ENCODE data around the gene GSTT2. TPM values are rescaled to one million over a fixed set of nuclear protein-coding genes. Genes with fewer than 3 reads are reported as not detected.

The GSTT2 gene
- polyA plus RNA-seq, 3 donors, result 2.5 to 4.8 TPM; not detected in 1

DNA sequence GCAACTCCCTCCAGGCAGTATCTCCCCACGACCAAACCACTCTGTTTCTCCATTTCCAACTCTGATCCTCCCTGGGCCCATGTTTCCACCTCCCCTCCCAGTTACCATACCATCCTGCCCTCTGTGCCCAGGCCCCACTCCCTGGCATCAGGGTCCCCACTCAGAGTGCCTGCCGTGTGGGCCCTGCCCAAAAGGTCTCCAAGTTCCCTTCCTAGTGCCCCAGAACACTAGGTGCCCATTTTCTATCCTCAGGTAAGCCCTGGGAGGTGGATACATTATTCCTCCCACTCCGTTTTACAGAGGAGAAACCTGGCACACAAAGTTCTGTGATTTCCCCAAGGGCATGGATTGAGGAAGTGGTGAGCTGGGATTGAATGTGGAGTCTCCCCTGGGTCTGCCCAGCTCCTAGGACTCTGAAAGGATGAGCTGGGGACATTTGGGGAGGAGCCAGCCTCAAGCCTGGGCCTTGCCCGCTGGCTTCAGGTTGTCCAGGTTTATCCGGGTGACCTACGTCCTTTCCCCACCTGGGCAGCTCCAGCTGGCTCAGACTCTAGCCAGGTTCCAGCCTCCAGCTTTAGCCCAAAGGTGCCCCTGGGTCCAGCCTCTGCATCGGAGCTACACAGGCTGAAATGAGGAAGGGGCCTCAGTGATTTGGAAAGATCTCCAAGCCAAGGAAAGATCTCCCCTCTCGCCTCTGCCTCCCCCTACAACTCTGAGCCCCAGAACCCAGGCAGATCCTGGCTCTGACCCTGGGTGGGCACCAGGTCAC is 27.5 kb downstream of the GSTT2 start:
- no peak for DNase-seq (ENCODE audit: low read depth in 3 of 3, low spot score in 2 of 3)

DNA sequence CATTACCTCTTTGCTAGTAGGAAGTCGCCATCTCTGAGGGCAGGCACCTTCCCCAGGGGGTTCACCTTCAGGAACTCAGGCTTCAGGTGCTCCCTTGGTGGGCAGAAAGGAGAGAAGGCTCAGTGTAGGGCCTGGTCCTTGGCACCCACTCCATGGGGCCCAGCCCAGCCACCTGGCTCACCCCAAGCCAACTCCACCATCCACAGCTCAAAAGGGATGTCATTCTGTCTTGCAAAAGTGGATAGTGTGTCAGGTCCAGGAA is 28.0 kb downstream of the GSTT2 start:
- no peak for DNase-seq (ENCODE audit: low read depth in 3 of 3, low spot score in 2 of 3)

DNA sequence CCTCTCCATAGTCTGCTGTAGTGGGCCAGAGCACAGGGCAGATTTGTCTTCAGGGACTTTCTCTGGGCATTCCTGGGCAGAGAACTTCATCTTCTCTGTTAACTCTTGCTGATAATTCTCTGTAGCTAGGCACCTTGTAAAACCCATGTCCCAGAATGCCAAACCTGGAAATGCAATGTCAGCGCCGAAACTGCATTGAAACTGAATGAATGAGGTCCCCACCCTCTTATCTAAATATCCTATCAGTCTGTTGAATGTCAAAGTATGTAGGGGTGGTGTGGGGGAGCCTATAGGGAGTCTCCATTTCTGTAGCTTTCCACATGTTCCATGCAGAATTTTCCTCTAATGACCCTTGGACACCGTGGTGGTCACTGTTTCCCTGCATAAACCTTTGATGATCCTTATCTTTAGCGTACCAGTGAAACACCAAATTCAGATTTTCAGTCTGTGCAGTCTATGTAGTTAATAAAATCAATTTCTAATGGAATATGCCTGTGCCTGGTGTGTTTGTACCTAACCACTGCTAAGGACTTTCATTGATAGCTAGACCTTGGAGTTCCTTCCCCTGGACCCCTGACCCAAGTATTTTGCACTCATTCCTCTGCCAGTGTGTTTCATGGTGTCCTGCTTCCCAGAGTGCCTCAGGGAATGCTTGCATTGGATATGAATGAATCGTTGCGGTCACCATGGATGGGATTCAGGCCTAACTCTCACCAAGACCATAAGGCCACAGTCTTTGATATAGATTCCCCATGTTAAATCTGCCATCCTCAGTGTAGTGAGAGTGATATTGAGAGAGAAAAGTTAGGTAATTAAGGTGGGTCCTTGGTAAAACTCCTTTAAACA is 28.7 kb downstream of the GSTT2 start:
- no peak for DNase-seq (ENCODE audit: low read depth in 3 of 3, low spot score in 2 of 3)

DNA sequence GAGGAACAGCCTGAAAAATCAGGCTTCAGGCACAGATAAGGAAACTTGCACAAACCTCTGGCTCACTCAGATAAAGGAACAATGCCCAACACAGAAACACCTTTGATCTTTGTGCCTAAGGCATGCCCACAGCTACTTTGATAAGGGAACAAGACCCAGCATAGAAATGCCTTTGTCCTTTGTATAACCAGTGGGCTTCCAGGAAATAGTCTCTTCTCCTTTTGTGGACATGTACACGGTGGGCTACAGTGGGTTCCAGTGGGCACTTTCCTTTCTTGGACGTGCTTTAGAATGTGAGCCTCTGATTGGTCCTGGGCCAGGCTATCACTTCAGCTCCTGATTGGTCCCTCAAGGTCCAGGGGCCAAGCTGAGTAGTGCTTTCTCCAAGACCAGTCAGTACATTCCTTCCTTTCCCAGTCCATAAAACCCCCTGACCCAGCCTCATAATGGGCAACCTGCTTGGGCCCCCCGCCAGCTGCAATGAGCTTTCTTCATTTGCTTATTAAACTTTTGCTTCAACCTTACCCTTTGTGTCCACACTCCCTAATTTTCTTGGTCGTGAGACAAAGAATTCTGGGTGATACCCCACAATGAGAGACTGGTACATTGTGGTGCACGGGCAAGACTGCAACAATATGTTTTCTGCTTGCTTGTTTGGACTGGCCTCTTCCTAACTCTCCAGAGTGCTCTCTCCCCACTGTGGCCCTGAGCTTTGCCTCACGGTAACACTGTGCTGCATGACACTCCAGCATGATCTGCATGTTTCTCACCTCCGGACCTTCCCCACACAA is 29.5 kb downstream of the GSTT2 start:
- DNase-seq (ENCODE audit: low read depth in 3 of 3, low spot score in 2 of 3), result no peak

DNA sequence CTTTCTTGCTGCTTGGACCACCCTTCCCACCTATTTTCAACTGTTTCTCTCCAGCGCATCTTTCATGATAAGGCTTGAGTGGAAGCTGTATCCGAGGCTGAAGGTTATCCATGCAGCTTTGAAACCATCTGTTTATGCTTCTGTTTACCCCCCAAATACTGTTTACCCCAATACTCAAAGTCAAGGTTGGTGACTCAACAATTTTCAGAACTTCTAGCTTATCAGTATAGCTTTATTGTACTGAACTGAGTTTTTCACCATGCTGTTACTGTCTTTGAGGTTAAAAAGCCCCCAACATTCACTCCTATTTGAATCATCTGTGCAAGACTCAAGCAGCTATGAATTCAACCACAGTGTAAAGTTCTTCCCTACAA is 30.1 kb downstream of the GSTT2 start:
- DNase-seq (ENCODE audit: low read depth in 3 of 3, low spot score in 2 of 3), result no peak

DNA sequence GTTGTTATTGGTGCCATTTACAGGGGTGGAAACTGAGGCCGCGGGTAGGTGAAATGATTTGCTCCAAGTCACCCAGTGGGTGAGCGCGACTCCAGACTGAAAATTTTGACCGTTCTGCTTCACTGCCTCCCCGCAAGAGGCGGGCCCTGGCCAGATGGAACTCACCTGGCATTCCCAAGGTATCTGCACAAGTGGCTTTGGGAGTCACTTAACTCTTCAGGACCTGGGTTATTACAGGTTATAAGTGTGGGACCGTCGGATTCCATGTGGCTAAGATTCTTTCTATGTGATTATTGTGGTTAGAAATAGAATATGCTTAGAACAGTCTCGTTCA is 31.8 kb downstream of the GSTT2 start:
- peak in 1 of 3 donors; percentile 12 for DNase-seq (ENCODE audit: low read depth in 3 of 3, low spot score in 2 of 3)

DNA sequence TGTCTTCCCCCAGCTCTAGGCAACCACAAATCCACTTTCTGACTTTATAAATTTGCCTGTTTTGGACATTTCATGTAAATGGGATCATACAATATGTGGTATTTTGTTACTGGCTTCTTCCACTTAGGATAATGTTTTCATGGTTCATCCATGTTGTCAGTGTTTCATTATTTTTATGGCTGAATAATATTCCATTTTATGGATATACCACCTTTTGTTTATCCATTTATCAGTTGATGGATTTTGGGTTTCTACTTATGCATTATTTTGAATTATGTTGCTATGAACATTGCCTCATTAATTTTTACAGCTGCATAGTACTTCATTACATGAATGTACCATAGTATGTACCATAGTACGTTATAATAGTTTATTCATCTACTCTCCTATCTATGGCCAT is 36.2 kb downstream of the GSTT2 start:
- DNase-seq (ENCODE audit: low read depth in 3 of 3, low spot score in 2 of 3), result no peak

DNA sequence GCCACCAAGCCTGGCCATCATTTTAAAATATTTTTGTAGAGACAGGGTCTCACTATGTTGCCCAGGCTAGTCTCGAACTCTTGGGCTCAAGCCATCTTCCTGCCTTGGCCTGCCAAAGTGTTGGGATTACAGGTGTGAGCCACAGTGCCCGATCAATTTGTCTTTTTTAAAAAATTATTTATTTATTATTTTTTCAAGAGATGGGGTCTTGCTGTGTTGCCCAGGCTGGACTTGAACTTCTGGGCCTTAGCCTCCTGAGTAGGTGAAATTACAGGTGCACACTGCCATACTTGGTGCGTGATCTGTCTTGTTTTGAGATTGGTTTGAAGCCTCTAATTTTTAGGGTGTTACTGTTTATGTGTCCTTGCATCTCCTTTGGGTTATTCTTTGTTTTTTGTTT is 41.4 kb downstream of the GSTT2 start:
- DNase-seq (ENCODE audit: low read depth in 3 of 3, low spot score in 2 of 3), result no peak

DNA sequence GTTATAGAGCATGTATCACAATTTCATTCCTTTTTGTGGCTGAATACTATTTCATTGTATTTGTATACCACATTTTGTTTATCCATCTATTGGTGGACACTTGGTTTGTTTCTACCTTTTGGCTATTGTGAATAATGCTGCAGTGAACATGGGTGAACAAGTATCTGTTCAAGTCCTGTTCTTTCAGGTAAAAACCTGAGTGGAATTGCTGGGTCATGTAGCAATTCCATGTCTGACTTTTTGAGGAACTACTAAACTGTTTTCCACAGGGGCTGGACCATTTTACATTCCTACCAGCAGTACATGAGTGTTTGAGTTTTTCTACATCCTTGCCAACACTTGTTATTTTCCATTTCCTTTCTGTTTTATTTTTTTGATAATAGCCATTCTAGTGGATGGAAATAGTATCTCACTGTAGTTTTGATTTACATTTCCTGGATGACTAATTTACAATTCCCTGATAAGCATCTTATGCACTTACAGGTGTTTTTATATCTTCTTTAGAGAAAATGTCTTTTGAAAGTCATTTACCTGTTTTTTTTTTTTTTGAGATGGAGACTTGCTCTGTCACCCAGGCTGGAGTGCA is 43.4 kb downstream of the GSTT2 start:
- no peak for DNase-seq (ENCODE audit: low read depth in 3 of 3, low spot score in 2 of 3)

DNA sequence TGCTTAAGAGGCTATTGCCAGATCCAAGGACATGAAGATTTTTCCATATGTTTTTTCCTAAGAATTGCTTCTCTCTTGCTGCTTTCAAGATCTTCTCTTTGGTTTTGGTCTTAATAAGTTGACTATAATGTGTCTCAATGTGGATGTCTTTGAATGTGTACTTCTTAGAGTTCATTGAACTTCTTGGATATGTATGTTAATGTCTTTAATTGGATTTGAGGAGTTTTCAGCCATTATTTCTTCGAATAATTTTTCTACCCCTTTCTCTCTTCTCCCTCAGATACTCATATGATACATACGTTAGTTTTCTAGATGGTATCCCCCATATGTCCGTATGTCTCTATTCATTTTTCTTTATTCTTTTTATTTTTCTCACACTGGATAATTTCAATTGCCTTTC is 44.4 kb downstream of the GSTT2 start:
- DNase-seq (ENCODE audit: low read depth in 3 of 3, low spot score in 2 of 3), result no peak

DNA sequence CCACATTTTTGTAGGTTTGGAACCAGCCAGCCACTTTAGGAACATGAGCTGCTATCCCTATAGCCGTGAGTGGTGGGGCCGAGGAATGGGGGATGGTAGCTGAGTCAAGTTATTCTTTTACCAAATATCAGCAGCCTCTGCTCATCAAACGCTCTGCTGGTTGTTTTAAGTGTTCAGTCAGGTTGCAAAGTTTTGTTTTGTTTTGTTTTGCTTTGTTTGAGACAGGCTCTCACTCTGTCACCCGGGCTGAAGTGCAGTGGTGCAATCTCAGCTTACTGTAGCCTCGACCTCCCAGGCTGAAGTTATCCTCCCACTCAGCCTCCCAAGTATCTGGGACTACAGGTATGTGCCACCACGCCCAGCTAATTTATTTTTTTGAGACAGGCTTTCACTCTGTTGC is 45.5 kb downstream of the GSTT2 start:
- DNase-seq (ENCODE audit: low read depth in 3 of 3, low spot score in 2 of 3), result no peak

DNA sequence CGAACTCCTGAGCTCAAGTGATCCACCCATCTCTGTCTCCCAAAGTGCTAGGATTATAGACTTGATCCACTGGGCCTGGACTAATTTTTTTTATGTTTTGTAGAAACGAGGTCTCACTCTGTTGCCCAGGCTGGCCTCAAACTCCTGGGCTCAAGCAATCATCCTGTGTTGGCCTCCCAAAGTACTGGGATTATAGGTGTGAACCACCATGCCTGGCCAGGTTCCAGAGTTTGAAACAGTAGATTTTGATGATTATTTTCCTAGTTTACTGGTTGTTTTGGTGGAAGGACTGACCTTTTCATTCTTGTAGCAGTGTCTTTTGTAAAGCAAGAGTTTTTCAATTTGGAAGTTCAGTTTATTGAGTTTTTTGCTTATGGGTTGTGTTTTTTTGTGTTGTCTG is 46.1 kb downstream of the GSTT2 start:
- no peak for DNase-seq (ENCODE audit: low read depth in 3 of 3, low spot score in 2 of 3)

DNA sequence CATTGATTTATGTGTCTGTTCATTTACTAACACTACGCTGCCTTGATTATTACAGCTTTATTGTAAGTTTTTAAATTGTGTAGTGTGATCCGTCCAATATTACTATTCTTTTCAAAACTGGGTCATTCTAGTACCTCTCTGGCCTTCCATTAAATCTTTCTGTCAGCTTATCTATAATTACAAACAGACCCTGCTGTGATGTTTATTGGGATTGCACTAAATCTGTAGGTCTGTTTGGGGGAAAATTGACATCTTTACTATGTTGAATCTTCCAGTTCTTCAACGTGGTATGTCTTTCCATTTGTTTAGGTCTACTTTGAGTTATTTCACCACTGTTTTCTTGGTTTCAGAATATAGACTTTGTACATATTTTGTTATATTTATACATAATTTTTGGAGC is 46.8 kb downstream of the GSTT2 start:
- no peak for DNase-seq (ENCODE audit: low read depth in 3 of 3, low spot score in 2 of 3)

DNA sequence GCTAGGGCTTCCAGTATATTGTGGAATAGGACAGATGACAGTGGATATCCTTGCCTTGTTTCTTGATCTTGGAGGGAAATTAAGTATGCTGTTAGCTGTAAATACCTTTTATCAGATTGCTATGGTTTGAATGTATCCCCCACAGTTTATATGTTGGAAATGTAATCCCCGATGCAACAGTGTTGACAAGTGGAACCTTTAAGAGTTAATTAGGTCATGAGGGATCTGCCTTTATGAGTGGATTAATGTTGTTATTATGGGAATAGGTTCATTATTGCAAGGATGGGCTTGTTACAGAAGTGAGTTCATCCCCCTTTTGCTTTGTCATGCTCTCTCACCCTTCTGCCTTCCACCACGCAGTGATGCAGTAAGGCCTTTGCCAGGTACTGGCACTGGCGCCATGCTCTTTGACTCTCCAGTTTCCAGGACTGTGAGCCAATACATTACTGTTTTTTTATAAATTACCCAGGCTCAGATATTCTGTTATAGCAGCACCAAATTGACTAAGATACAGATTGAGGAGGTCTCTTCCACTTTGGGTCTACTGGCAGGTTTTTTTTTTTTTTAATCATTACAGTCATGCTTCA is 47.5 kb downstream of the GSTT2 start:
- no peak for DNase-seq (ENCODE audit: low read depth in 3 of 3, low spot score in 2 of 3)

DNA sequence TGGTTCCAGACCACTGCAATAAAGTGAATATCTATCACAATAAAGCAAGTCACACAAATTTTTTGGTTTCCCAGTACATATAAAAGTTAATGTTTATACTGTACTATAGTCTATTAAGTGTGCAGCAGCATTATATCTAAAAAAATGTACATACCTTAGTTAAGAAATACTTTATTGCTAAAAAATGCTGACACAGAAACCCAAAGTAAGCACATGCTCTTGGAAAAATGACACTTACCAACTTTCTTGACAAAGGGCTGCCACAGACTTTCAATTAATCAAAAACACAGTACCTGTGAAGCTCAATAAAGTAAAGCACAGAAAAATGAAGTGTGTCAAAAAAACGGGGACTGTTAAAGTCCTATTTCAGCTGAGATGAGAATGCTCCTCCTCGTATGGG is 48.1 kb downstream of the GSTT2 start:
- DNase-seq (ENCODE audit: low read depth in 3 of 3, low spot score in 2 of 3), result no peak

DNA sequence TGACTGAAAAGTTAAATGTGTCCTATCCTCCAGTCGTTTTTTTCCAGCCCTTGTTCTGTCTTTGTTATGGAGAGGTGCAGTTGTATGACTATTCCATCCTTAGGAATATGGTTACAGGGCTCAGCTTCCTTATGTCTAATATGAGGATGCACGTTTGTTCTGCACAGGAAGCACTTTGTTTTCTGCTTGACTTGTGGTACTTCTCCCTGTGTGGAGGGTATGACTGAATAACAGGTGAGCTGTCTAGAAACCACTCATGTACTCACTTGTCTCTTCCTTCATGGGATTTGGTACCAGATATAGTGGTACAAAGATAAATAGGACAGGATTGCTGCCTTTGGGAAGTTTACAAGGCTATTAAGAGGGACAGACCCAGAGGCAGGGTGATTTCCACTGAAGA is 48.6 kb downstream of the GSTT2 start:
- DNase-seq (ENCODE audit: low read depth in 3 of 3, low spot score in 2 of 3), result no peak

DNA sequence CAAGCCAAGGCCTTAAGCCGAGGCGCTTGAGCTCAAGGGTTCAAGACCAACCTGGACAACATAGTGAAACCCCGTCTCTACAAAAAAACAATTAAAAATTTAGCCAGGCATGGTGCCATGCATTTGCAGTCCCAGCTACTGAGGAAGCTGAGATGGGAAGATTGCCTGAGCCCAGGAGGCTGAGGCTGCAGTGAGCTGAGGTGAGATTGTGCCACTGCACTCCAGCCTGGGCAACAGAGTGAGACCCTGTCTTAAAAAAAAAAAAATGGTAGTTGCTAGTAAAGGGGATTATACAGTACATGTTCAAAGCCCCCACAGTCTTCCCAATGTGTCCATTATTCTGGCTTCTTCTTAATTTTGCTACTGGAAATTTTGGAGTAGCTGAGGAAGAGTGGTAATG is 49.4 kb downstream of the GSTT2 start:
- DNase-seq (ENCODE audit: low read depth in 3 of 3, low spot score in 2 of 3), result no peak

DNA sequence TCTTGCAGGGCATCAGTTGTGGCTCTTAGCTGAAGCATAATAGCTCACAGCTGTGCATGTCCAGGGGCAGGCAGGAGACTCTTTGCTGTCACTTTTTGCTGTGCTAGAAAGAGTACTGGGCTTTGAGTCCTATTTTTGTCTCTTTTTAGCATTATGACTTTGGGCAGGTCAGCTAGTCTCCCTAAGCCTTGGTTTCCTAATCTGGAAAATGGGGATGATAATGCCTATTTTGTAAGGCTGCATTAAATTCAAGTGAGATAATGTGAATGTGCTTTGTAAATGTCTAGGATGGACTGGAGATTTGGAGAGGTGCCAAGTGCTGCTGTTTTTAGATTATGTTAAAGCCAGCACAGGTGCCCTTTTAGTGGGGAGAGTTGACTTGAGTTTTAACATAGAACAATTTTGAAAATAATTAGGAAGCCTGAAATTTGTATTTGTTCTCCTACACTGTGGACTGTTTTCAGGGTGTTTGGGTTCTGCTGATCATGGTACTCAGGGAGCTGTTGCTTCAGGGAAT is 50.3 kb downstream of the GSTT2 start:
- DNase-seq (ENCODE audit: low read depth in 3 of 3, low spot score in 2 of 3), result no peak
